Testis (tissue), 3 donors: ENCODE data around the gene ANKRD53. TPM values are rescaled to one million over a fixed set of nuclear protein-coding genes. Genes with fewer than 3 reads are reported as not detected.

ENCODE experiments used
- DNase-seq: peaks from one replicate; pipeline ENCODE4 v3.0.0-alpha.2; 2019
- H3K27ac ChIP-seq, 2 donors: fragments of 200-600 bp; sonication (generic); one replicate each; pipeline ENCODE4 v1.5.1; 2019
- H3K27me3 ChIP-seq: fragments of 200-600 bp; sonication (generic); one replicate; pipeline ENCODE4 v1.5.1; 2019
- H3K36me3 ChIP-seq: fragments of 200-600 bp; sonication (generic); one replicate; pipeline ENCODE4 v1.5.1; 2017; ENCODE audit warnings: low read depth; ENCODE audit errors: missing control alignments
- H3K4me1 ChIP-seq: fragments of 200-600 bp; sonication (generic); one replicate; pipeline ENCODE4 v1.5.1; 2019
- H3K4me3 ChIP-seq, 2 donors: fragments of 200-600 bp; sonication (generic); one replicate each; pipeline ENCODE4 v1.5.1; 2017 to 2019
- H3K9me3 ChIP-seq: fragments of 200-600 bp; sonication (generic); one replicate; pipeline ENCODE4 v1.5.1; 2017
- CTCF ChIP-seq, 3 experiments: fragments of 450-650 bp in 2 of 3; fragments of 200-600 bp in 1 of 3; sonication (generic) in 1 of 3; IDR thresholded peaks; one replicate each; pipeline ENCODE4 v1.5.1; 2016 to 2019; ENCODE audit warnings: antibody characterized with exemption in 3 of 3, mild to moderate bottlenecking in 2 of 3, moderate library complexity in 1 of 3
- POLR2A ChIP-seq: fragments of 450-650 bp; IDR thresholded peaks from one replicate; pipeline ENCODE4 v1.6.1; 2017; ENCODE audit warnings: antibody characterized with exemption, mild to moderate bottlenecking, moderate library complexity
- WGBS, 2 donors: methylation state at CpG; one replicate each; pipeline ENCODE4 v1.1.5; 2018; 5-methylcytosine and 5-hydroxymethylcytosine counted together
- intact Hi-C: fragments of 100-400 bp; cut with DNase I; formaldehyde crosslinking; loops from one replicate; pipeline ENCODE4 v1.15.1; 2023; ENCODE audit warnings: low total_unique reads
- polyA plus RNA-seq: library from polyadenylated mRNA; stranded (reverse); fragments of 350-450 nt; fragmentation: Illumina TruSeq; extraction: RNeasy Lipid Tissue Mini Kit (QIAGEN cat#74804); gene quantifications from one replicate; pipeline ENCODE4 v1.2.3, GENCODE V29; 2014; ENCODE audit warnings: low read depth, low replicate concordance; ENCODE audit not compliant: insufficient read depth
- total RNA-seq, 2 donors: library from RNA; depleted of rRNA; stranded (reverse); fragments of >200 nt; gene quantifications; one replicate each; pipeline ENCODE4 v1.2.3, GENCODE V29; 2016

ANKRD53 gene
- total and polyA plus RNA-seq, 3 donors from 2014 or later = 10.6 to 52.2 (median 36.3) TPM

GRCh38 chr2:70958759-70959158, 19.7 kb upstream of the ANKRD53 start:
- H3K27ac ChIP-seq = no peak overlapping the region
- no peak for TF ChIP-seq CTCF (IDR thresholded peaks at IDR 0.05)
- no peak for TF ChIP-seq POLR2A
- H3K9me3 ChIP-seq = no peaks in the 10 kb centered on the region
- intact Hi-C loops = no loop called here
- no peaks in the 10 kb centered on the region for H3K36me3 ChIP-seq
- H3K4me1 ChIP-seq = no peaks in the 10 kb centered on the region
- DNase-seq = peak; percentile 7
- 94 to 96% methylated on average over 4 to 6 of the region's 6 CpGs for WGBS, 2 donors
- no peak overlapping the region for H3K4me3 ChIP-seq
- H3K27me3 ChIP-seq = no peaks in the 10 kb centered on the region

GRCh38 chr2:70959271-70959761, 19.1 kb upstream of the ANKRD53 start:
- H3K36me3 ChIP-seq = no peaks in the 10 kb centered on the region
- DNase-seq = peak; percentile 1
- H3K4me3 ChIP-seq = no peak overlapping the region
- intact Hi-C loops = no loop called here
- H3K9me3 ChIP-seq = no peaks in the 10 kb centered on the region
- H3K4me1 ChIP-seq = no peaks in the 10 kb centered on the region
- TF ChIP-seq CTCF (IDR thresholded peaks at IDR 0.05) (no peak), POLR2A (no peak)
- no peak overlapping the region for H3K27ac ChIP-seq
- no peaks in the 10 kb centered on the region for H3K27me3 ChIP-seq
- WGBS, 2 donors = 83 to 92% methylated on average over 9 of the region's 9 CpGs

DNA sequence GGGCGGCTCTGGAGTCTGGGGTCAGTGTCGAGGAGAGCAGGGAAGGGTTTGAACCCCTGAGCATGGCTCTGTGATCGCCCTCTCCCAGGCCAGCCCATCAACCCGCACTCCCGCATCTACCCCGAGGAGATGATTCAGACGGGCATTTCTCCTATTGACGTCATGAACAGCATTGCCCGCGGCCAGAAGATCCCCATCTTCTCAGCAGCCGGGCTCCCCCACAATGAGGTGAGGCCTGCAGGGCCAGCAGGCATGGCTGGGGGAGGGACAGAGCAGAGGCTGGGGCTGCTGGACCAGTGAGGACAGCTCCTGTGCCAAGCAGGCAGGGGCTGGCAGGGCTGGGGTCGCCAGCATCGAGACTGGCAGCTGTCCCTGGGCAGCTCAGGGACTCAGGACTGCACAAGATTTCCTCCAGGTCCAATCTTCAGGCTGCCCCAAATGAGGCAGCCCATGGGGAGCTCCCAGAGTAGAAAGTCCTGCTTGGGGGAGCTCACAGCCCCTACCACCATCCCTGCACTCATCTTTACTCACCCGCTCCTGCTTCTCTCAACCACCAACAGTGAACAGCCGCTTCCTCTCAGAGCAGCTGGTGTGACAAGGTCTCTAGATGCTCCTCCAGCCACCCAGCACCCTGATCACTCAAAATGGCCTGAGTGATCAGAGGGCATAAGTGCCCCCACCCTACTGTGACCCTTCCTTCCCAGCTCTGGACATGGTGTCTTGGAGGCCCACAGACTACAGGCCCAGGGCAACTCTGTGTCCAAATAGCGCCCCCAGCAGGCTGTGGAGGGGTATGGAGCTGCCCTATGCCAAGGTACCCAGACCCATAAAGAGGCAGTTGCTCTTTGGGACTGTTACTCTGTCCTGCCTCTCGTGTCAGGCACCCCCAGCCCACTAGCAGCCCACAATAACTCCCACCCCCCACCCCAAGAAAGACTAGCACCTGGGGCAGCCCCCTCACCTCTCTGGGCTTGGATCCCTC, 18.3 kb upstream of the ANKRD53 start:
- peak; percentile 11 for DNase-seq
- no peak overlapping the region for H3K4me3 ChIP-seq
- H3K4me1 ChIP-seq = peaks cover 4% of the 10 kb centered on the region
- H3K27me3 ChIP-seq = no peaks in the 10 kb centered on the region
- no peak overlapping the region for H3K27ac ChIP-seq
- no peaks in the 10 kb centered on the region for H3K9me3 ChIP-seq
- intact Hi-C loops = no loop called here
- H3K36me3 ChIP-seq = no peaks in the 10 kb centered on the region
- 89 to 90% methylated on average over 14 to 17 of the region's 17 CpGs for WGBS, 2 donors
- TF ChIP-seq CTCF (IDR thresholded peaks at IDR 0.05) = no peak

DNA sequence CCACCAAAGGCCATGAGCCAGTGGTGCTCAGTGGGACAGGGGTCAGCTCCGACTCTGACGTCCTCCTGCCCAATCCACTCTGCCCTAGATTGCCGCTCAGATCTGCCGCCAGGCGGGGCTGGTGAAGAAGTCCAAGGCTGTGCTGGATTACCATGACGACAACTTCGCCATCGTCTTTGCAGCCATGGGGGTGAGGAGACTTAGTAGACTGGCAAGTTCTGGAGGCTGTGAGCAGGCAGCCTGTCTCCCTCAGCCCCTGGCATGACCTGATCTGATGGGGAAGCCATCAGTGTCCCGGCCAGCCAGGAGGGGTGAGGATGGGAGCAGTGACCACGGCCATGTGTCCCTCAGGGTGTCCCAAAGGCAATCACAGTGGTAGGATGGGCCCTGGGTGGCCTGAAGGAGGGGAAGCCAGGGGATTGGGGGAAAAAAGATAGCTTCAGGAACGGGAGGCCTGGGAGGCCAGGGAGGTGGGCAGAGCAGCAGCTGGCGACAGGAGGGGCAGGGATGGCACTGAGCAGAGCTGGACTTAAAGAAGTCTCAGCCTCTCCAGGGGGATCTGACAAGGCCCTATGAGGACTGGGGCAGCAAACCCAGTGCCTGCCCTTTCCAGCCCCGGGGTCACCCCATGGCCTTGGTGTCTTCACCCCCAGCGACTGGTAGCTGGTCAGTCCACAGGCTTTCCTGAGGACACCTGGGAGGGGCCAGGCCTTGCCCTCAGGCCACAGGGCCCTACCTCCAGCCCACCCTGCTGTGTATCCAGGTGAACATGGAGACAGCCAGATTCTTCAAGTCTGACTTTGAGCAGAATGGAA, 17.4 kb upstream of the ANKRD53 start:
- H3K27ac ChIP-seq = no peak overlapping the region
- no peaks in the 10 kb centered on the region for H3K36me3 ChIP-seq
- peaks cover 6% of the 10 kb centered on the region for H3K4me1 ChIP-seq
- H3K9me3 ChIP-seq = no peaks in the 10 kb centered on the region
- TF ChIP-seq POLR2A (no peak), CTCF (IDR thresholded peaks at IDR 0.05) (no peak)
- DNase-seq = peak; percentile 9
- intact Hi-C loops = no loop called here
- H3K27me3 ChIP-seq = no peaks in the 10 kb centered on the region
- no peak overlapping the region for H3K4me3 ChIP-seq
- WGBS, 2 donors = 73 to 82% methylated on average over 3 to 14 of the region's 14 CpGs
